Natural killer cell (primary cell): ENCODE data around the gene CAPN5. TPM values are rescaled to one million over a fixed set of nuclear protein-coding genes. Genes with fewer than 3 reads are reported as not detected.

ENCODE experiments used
- ATAC-seq, 3 donors: fragments of 150-1000 bp in 2 of 3; fragments of 200-7000 bp in 1 of 3; cut with Tn5 transposase; 1 replicate in 1 of 3; 2 replicates in 2 of 3; pipeline ENCODE4 v1.10.0; 2021; ENCODE audit warnings: mild to moderate bottlenecking in 2 of 3, moderate library complexity in 2 of 3
- DNase-seq, 2 donors: peaks; one replicate each; pipeline versions ENCODE4 v3.0.0 to v3.0.0-alpha.2; 2013 to 2021; ENCODE audit warnings: mixed read lengths in 1 of 2
- H3K27ac ChIP-seq: one replicate; pipeline ENCODE4 v1.5.1; 2013; ENCODE audit warnings: mild to moderate bottlenecking, low read length
- H3K27me3 ChIP-seq: one replicate; pipeline ENCODE4 v1.6.1; 2013; ENCODE audit warnings: low read length; ENCODE audit not compliant: control insufficient read depth, insufficient read depth
- H3K36me3 ChIP-seq: one replicate; pipeline ENCODE4 v1.6.1; 2013; ENCODE audit warnings: low read length; ENCODE audit not compliant: control insufficient read depth, insufficient read depth
- H3K4me1 ChIP-seq: one replicate; pipeline ENCODE4 v1.6.1; 2013; ENCODE audit warnings: low read length; ENCODE audit not compliant: control insufficient read depth, insufficient read depth
- H3K4me3 ChIP-seq: one replicate; pipeline ENCODE4 v1.5.1; 2013; ENCODE audit warnings: low read length
- H3K9me3 ChIP-seq: one replicate; pipeline ENCODE4 v1.6.1; 2013; ENCODE audit warnings: low read length; ENCODE audit not compliant: control insufficient read depth, insufficient read depth
- H3K27ac Mint-ChIP-seq, 2 donors: one replicate each; pipeline ENCODE4 v1.8.0; 2022; ENCODE audit warnings: mild to moderate bottlenecking in 2 of 2, mixed read lengths in 2 of 2, moderate library complexity in 1 of 2
- H3K27me3 Mint-ChIP-seq, 2 donors: one replicate each; pipeline ENCODE4 v1.8.0; 2022; ENCODE audit warnings: low read depth in 2 of 2, mixed read lengths in 2 of 2
- H3K36me3 Mint-ChIP-seq: one replicate; pipeline ENCODE4 v1.8.0; 2022; ENCODE audit warnings: mixed read lengths
- H3K4me1 Mint-ChIP-seq, 2 donors: one replicate each; pipeline ENCODE4 v1.8.0; 2022; ENCODE audit warnings: mixed read lengths in 2 of 2
- H3K4me3 Mint-ChIP-seq: one replicate; pipeline ENCODE4 v1.8.0; 2022; ENCODE audit warnings: mild to moderate bottlenecking, moderate library complexity, mixed read lengths
- H3K9me3 Mint-ChIP-seq, 2 donors: one replicate each; pipeline ENCODE4 v1.8.0; 2022; ENCODE audit warnings: mixed read lengths in 2 of 2
- CTCF ChIP-seq: fragments of 200-600 bp; IDR thresholded peaks from one replicate; pipeline ENCODE4 v1.8.0; 2022; ENCODE audit warnings: antibody characterized with exemption
- WGBS: methylation state at CpG from one replicate; pipeline ENCODE4 v1.1.7; 2013; ENCODE audit warnings: missing lambda C conversion rate; ENCODE audit not compliant: insufficient coverage; 5-methylcytosine and 5-hydroxymethylcytosine counted together
- intact Hi-C: fragments of 100-400 bp; cut with micrococcal nuclease; formaldehyde crosslinking; loops from one replicate; pipeline ENCODE4 v1.14.2; 2022
- total RNA-seq, 4 donors: library from RNA; stranded (reverse); fragments of 120-200 nt in 1 of 4; gene quantifications; one replicate each; pipeline versions ENCODE4 v1.2.3 to v1.2.4, GENCODE V29; 2013 to 2022

CAPN5 gene
- total RNA-seq, 3 donors from 2014 or later (not counting 1 experiment from before 2014, with no cell fraction given), result 32.3 to 34.5 (median 34.3) TPM

DNA sequence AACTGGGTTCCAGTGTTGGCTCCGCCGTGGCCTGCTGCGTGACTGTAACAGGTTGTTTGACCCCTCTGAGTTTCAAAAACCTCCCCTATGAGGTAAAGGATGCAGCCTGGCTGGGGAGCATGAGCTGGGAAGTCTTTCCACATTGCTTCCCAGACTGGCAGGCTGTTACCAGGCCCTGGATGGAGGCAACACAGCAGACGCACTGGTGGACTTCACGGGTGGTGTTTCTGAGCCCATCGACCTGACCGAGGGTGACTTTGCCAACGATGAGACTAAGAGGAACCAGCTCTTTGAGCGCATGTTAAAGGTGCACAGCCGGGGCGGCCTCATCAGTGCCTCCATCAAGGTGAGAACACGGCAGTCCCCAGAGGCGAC is 47.3 kb downstream of the CAPN5 start:
- Mint-ChIP-seq H3K27me3 (no peaks in the 10 kb centered on the region), H3K4me3 (no peak overlapping the region), H3K4me1 (no peaks in the 10 kb centered on the region), H3K27ac (no peak overlapping the region), H3K36me3 (no peaks in the 10 kb centered on the region), H3K9me3 (no peaks in the 10 kb centered on the region)
- no peak overlapping the region for H3K4me3 ChIP-seq
- 95% methylated on average over 10 of the region's 13 CpGs for WGBS
- no peak for TF ChIP-seq CTCF
- H3K4me1 ChIP-seq, result no peaks in the 10 kb centered on the region
- no peaks in the 10 kb centered on the region for H3K9me3 ChIP-seq
- no peaks in the 10 kb centered on the region for H3K27me3 ChIP-seq
- no peak for DNase-seq
- no peak overlapping the region for H3K27ac ChIP-seq
- no peak for ATAC-seq
- intact Hi-C loops, result no loop called here
- no peaks in the 10 kb centered on the region for H3K36me3 ChIP-seq

DNA sequence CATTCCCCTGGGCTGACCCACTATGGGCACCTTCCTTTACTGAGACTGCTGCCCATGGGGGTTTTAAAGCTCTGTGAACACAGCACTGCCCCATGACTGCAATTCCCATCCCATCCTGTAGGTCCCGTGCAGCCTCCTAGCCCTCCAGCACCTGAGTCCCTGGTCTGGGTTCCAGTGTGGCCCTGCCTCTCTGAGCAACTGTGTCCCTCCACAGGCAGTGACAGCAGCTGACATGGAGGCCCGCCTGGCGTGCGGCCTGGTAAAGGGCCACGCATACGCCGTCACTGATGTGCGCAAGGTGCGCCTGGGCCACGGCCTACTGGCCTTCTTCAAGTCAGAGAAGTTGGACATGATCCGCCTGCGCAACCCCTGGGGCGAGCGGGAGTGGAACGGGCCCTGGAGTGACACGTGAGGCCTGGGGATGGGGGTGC is 48.4 kb downstream of the CAPN5 start:
- intact Hi-C loops, result no loop called here
- Histone ChIP-seq H3K9me3 (no peaks in the 10 kb centered on the region), H3K27ac (no peak overlapping the region), H3K36me3 (no peaks in the 10 kb centered on the region), H3K27me3 (no peaks in the 10 kb centered on the region), H3K4me3 (no peak overlapping the region), H3K4me1 (no peaks in the 10 kb centered on the region)
- Mint-ChIP-seq H3K27ac (no peak overlapping the region), H3K36me3 (no peaks in the 10 kb centered on the region), H3K27me3 (no peaks in the 10 kb centered on the region), H3K4me1 (no peaks in the 10 kb centered on the region), H3K4me3 (no peak overlapping the region), H3K9me3 (no peaks in the 10 kb centered on the region)
- 95% methylated on average over 16 of the region's 16 CpGs for WGBS
- DNase-seq (no peak), ATAC-seq (no peak)
- no peak for TF ChIP-seq CTCF

GRCh38 chr11:77115956-77116355 is 49.2 kb downstream of the CAPN5 start:
- H3K27me3 ChIP-seq, result no peaks in the 10 kb centered on the region
- no peak overlapping the region for H3K27ac Mint-ChIP-seq
- H3K27ac ChIP-seq, result no peak overlapping the region
- H3K9me3 ChIP-seq, result no peaks in the 10 kb centered on the region
- DNase-seq, result no peak
- no peaks in the 10 kb centered on the region for H3K4me1 ChIP-seq
- H3K4me1 Mint-ChIP-seq, result peaks cover 6 to 7% of the 10 kb centered on the region in 2 donors
- no peak for TF ChIP-seq CTCF
- H3K9me3 Mint-ChIP-seq, result no peaks in the 10 kb centered on the region
- H3K36me3 ChIP-seq, result no peaks in the 10 kb centered on the region
- intact Hi-C loops, result no loop called here
- H3K36me3 Mint-ChIP-seq, result no peaks in the 10 kb centered on the region
- H3K27me3 Mint-ChIP-seq, result no peaks in the 10 kb centered on the region
- H3K4me3 ChIP-seq, result no peak overlapping the region
- ATAC-seq, result no peak
- 95% methylated on average over 14 of the region's 15 CpGs for whole genome bisulfite sequencing
- no peak overlapping the region for H3K4me3 Mint-ChIP-seq

GRCh38 chr11:77117492-77117891 is 50.7 kb downstream of the CAPN5 start:
- H3K27me3 ChIP-seq, result no peaks in the 10 kb centered on the region
- 85% methylated on average over 7 of the region's 7 CpGs for WGBS

More at GRCh38 chr11:77117492-77117891, 50.7 kb downstream of the CAPN5 start:
- ATAC-seq (no peak), DNase-seq (no peak)
- Histone ChIP-seq H3K27ac (no peak overlapping the region), H3K9me3 (no peaks in the 10 kb centered on the region), H3K36me3 (no peaks in the 10 kb centered on the region), H3K4me3 (no peak overlapping the region), H3K4me1 (no peaks in the 10 kb centered on the region)
- no peaks in the 10 kb centered on the region for H3K9me3 Mint-ChIP-seq
- no peak overlapping the region for H3K4me3 Mint-ChIP-seq
- no peak overlapping the region for H3K27ac Mint-ChIP-seq
- peaks cover 9 to 10% of the 10 kb centered on the region in 2 donors for H3K4me1 Mint-ChIP-seq
- no peak for TF ChIP-seq CTCF
- intact Hi-C loops, result no loop called here
- H3K36me3 Mint-ChIP-seq, result no peaks in the 10 kb centered on the region
- H3K27me3 Mint-ChIP-seq, result no peaks in the 10 kb centered on the region
